Chondrocyte (in vitro differentiated cells): Measurements from ENCODE around the gene BCKDK. TPM values are rescaled to one million over a fixed set of nuclear protein-coding genes. Genes with fewer than 3 reads are reported as not detected.

Source experiments
- DNase-seq: peaks from one replicate; pipeline ENCODE4 v3.0.0; 2021; ENCODE audit warnings: mixed read lengths, low spot score
- H3K27ac Mint-ChIP-seq: one replicate; pipeline ENCODE4 v1.8.0; 2021; ENCODE audit warnings: mild to moderate bottlenecking, moderate library complexity, mixed read lengths; ENCODE audit not compliant: unreplicated experiment
- H3K27me3 Mint-ChIP-seq: 2 replicates; pipeline ENCODE4 v1.8.0; 2021; ENCODE audit warnings: low read depth, mixed read lengths
- H3K36me3 Mint-ChIP-seq: 2 replicates; pipeline ENCODE4 v1.8.0; 2021; ENCODE audit warnings: low read depth, mixed read lengths
- H3K4me1 Mint-ChIP-seq: 2 replicates; pipeline ENCODE4 v1.8.0; 2021; ENCODE audit warnings: low read depth, mild to moderate bottlenecking, mixed read lengths
- H3K4me3 Mint-ChIP-seq: one replicate; pipeline ENCODE4 v1.8.0; 2021; ENCODE audit warnings: mild to moderate bottlenecking, moderate library complexity, mixed read lengths; ENCODE audit not compliant: unreplicated experiment
- H3K9me3 Mint-ChIP-seq: 2 replicates; pipeline ENCODE4 v1.8.0; 2021; ENCODE audit warnings: low read depth, mixed read lengths
- total RNA-seq: library from RNA; stranded (reverse); gene quantifications from 3 replicates; pipeline ENCODE4 v1.2.1, GENCODE V29; 2021
- TF ChIP-seq, protein P1 (sequence below): fragments of 200-600 bp; sonication (generic); IDR thresholded peaks from 2 replicates; pipeline ENCODE4 v1.5.0; 2021; ENCODE audit warnings: antibody characterized with exemption, mild to moderate bottlenecking, moderate library complexity

BCKDK gene
- total RNA-seq, 1 donor from 2014 or later: 36.3 TPM

- Mint-ChIP-seq H3K27ac (no peak overlapping the region), H3K36me3 (peaks cover 8% of the 10 kb centered on the region), H3K4me1 (peaks cover 21% of the 10 kb centered on the region), H3K27me3 (no peaks in the 10 kb centered on the region), H3K9me3 (no peaks in the 10 kb centered on the region), H3K4me3 (no peak overlapping the region)
- no peak for DNase-seq
- TF ChIP-seq, protein P1, sequence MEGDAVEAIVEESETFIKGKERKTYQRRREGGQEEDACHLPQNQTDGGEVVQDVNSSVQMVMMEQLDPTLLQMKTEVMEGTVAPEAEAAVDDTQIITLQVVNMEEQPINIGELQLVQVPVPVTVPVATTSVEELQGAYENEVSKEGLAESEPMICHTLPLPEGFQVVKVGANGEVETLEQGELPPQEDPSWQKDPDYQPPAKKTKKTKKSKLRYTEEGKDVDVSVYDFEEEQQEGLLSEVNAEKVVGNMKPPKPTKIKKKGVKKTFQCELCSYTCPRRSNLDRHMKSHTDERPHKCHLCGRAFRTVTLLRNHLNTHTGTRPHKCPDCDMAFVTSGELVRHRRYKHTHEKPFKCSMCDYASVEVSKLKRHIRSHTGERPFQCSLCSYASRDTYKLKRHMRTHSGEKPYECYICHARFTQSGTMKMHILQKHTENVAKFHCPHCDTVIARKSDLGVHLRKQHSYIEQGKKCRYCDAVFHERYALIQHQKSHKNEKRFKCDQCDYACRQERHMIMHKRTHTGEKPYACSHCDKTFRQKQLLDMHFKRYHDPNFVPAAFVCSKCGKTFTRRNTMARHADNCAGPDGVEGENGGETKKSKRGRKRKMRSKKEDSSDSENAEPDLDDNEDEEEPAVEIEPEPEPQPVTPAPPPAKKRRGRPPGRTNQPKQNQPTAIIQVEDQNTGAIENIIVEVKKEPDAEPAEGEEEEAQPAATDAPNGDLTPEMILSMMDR: peak; percentile 82
Measured at GRCh38 chr16:31105677-31106213, 2.4 kb upstream of the BCKDK start.

GRCh38 chr16:31106509-31107464 lies 1.4 kb upstream of the BCKDK start:
- H3K4me3 Mint-ChIP-seq: no peak overlapping the region
- H3K9me3 Mint-ChIP-seq: no peaks in the 10 kb centered on the region
- H3K36me3 Mint-ChIP-seq: peaks cover 11% of the 10 kb centered on the region
- no peak for DNase-seq
- peaks cover 21% of the 10 kb centered on the region for H3K4me1 Mint-ChIP-seq
- TF ChIP-seq, protein P1: no peak
- H3K27me3 Mint-ChIP-seq: no peaks in the 10 kb centered on the region
- H3K27ac Mint-ChIP-seq: no peak overlapping the region

- TF ChIP-seq, protein P1: no peak
- H3K27me3 Mint-ChIP-seq: no peaks in the 10 kb centered on the region
- H3K36me3 Mint-ChIP-seq: peaks cover 13% of the 10 kb centered on the region
- peak overlapping the region; percentile 81 for H3K4me3 Mint-ChIP-seq
- DNase-seq: no peak
- H3K4me1 Mint-ChIP-seq: peaks cover 21% of the 10 kb centered on the region
- H3K27ac Mint-ChIP-seq: peak overlapping the region; percentile 24
- no peaks in the 10 kb centered on the region for H3K9me3 Mint-ChIP-seq
Measured at GRCh38 chr16:31107465-31107867, 720 bp upstream of the BCKDK start.

DNA sequence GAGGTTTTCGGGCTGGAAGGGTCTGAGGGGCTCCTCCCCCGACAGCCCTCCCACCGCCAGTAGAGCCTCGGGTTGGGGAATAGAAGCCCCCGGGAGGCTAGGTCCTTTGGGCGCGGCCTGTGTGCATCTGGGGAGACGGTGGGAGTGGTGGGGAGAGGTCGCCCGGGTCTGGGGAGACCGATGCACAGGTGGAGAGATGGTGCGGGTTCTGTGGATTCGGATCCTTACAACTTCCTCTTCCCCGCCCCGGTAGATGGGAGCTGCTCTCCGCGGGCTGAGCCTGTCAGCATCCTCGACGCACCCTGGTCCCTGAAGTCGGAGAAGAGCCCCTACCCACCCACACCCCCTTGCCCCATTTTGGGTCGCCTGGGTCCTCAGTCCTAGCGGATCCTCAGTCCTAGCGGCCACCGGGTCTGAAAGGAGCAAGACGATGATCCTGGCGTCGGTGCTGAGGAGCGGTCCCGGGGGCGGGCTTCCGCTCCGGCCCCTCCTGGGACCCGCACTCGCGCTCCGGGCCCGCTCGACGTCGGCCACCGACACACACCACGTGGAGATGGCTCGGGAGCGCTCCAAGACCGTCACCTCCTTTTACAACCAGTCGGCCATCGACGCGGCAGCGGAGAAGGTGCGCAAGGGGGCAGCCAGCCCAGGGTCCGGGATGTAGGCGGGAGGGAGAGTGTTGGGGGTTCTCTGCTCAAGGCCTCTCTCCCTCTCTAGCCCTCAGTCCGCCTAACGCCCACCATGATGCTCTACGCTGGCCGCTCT lies 790 bp downstream of the BCKDK start:
- Mint-ChIP-seq H3K4me1 (peaks cover 21% of the 10 kb centered on the region), H3K9me3 (no peaks in the 10 kb centered on the region), H3K36me3 (peaks cover 14% of the 10 kb centered on the region), H3K27me3 (no peaks in the 10 kb centered on the region), H3K27ac (no peak overlapping the region), H3K4me3 (peak overlapping the region; percentile 81)
- DNase-seq: no peak
- TF ChIP-seq, protein P1: no peak

DNA sequence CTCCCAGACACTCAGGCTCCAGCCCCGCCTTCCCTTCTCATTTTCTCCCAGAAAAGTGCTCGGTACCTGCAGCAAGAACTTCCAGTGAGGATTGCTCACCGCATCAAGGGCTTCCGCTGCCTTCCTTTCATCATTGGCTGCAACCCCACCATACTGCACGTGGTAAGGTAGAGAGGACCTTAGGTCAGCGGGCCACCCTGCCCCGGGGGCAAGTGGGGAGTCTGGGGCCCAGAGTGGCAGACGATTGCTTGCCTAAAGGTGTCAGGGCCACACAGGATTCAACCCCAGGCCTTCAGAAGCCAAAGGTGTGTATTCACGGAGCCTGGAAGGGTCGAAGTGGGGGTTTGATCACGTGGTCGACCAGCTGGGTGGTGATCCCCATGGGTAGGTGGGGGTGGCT lies 1.4 kb downstream of the BCKDK start:
- TF ChIP-seq, protein P1: no peak
- H3K27me3 Mint-ChIP-seq: no peaks in the 10 kb centered on the region
- DNase-seq: no peak
- H3K4me3 Mint-ChIP-seq: peak overlapping the region; percentile 67
- no peak overlapping the region for H3K27ac Mint-ChIP-seq
- H3K9me3 Mint-ChIP-seq: no peaks in the 10 kb centered on the region
- H3K36me3 Mint-ChIP-seq: peaks cover 14% of the 10 kb centered on the region
- peaks cover 21% of the 10 kb centered on the region for H3K4me1 Mint-ChIP-seq
